Naive thymus-derived CD8-positive, alpha-beta T cell (primary cell): ENCODE measurements around the gene HOXA6. TPM values are rescaled to one million over a fixed set of nuclear protein-coding genes. Genes with fewer than 3 reads are reported as not detected.

Experiments used
- ATAC-seq, 2 donors: fragments of 150-1000 bp; cut with Tn5 transposase in 1 of 2; sonication (Bioruptor Pico), chemical (Tn5 transposase) in 1 of 2; 1 replicate in 1 of 2; 2 replicates in 1 of 2; pipeline ENCODE4 v1.10.0; 2021; ENCODE audit warnings: mild to moderate bottlenecking in 2 of 2, moderate library complexity in 2 of 2
- POLR2A ChIA-PET: fragments of 350-600 bp; sonication (Branson Sonifier 250); formaldehyde crosslinking; loops from one replicate; lab custom pipeline; 2021; ENCODE audit warnings: antibody characterized with exemption; lab: Charles Lee
- DNase-seq, 10 donors: peaks; one replicate each; pipeline versions ENCODE4 v3.0.0 to v3.0.0-alpha.2; 2020 to 2022
- H3K27ac Mint-ChIP-seq, 10 donors: one replicate each; pipeline ENCODE4 v1.8.0; 2020 to 2022; ENCODE audit warnings: mild to moderate bottlenecking in 10 of 10, mixed read lengths in 10 of 10, moderate library complexity in 4 of 10, inconsistent platforms in 1 of 10
- H3K27me3 Mint-ChIP-seq, 5 donors: one replicate each; pipeline ENCODE4 v1.8.0; 2021 to 2022; ENCODE audit warnings: mixed read lengths in 5 of 5
- H3K36me3 Mint-ChIP-seq, 3 donors: one replicate each; pipeline ENCODE4 v1.8.0; 2020 to 2022; ENCODE audit warnings: mixed read lengths in 3 of 3, mild to moderate bottlenecking in 2 of 3, inconsistent platforms in 1 of 3
- H3K4me1 Mint-ChIP-seq, 4 donors: one replicate each; pipeline ENCODE4 v1.8.0; 2021 to 2022; ENCODE audit warnings: mixed read lengths in 4 of 4
- H3K4me3 Mint-ChIP-seq, 10 donors: one replicate each; pipeline ENCODE4 v1.8.0; 2020 to 2022; ENCODE audit warnings: mild to moderate bottlenecking in 10 of 10, mixed read lengths in 10 of 10, moderate library complexity in 6 of 10, inconsistent platforms in 1 of 10
- H3K9me3 Mint-ChIP-seq, 9 donors: one replicate each; pipeline ENCODE4 v1.8.0; 2020 to 2022; ENCODE audit warnings: mixed read lengths in 9 of 9, mild to moderate bottlenecking in 3 of 9, inconsistent platforms in 1 of 9, moderate library complexity in 1 of 9
- polyA plus RNA-seq, 3 donors: library from polyadenylated mRNA; unstranded; fragments of 300-500 nt; fragmentation: Illumina TruSeq; gene quantifications; one replicate each; pipeline ENCODE4 v1.2.3, GENCODE V29; 2021
- total RNA-seq, 8 experiments: library from RNA in 2 of 8; stranded (reverse) in 2 of 8; gene quantifications; one replicate each; pipeline ENCODE4 v1.2.3 and lab custom pipeline; 2021 to 2026

HOXA6 gene
- total RNA-seq (not detected), polyA plus RNA-seq (not detected), total RNA-seq (lab: John Stamatoyannopoulos, UW) (0 reads per million in 6 experiments)

DNA sequence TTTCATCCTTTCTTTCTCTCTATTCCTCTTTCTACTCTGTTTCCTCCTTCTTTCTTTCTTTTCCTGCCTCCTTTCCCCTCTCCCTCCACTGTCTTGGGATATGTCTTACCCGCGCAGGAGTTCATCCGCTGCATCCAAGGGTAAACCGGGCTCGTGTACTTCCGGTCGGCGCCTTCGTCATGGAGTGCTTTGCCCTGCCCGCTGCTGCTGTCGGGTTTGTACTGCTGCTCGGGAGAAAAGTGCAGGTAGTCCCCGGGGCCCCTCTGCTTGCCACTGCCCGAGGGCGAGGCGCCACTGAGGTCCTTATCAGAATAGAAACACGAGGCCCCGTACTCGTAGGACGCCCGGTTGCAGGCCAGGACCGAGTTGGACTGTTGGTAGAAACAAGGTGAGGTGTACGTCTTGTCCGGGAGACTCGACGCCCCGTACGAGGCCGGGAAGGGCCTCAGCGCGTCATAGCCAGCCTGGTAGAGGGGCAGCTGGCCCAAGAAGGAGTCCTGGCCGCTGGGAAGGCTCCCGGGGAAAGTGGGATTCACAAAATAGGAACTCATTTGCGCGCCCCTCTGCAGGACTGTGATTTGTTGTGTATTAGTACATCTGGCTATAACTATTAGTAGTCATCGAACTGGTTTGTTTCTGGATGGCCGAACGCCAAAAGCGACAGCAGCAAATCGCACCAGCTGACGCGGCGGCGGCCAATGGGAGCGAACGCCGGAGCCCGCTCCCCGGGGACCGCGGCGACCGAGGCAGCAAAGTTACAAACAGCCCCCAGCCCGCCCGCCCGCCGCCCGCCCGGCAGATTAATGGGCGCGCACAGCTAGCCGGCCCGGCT is at the start of gene HOXA6:
Gene HOXA6, minus strand, starts transcription at position 576 of the 832 bp plus-strand sequence. Its CDS starts 25 bp downstream, at position 551.
- DNase-seq (peak in 1 of 10 donors; percentile 27), ATAC-seq (no peak)
- Mint-ChIP-seq H3K27ac (peak within 1 kb of the TSS in 2 of 10 donors; percentile 43 to 69), H3K9me3 (peaks cover 0 to 2% (median 0%) of the 10 kb centered on the region in 9 donors), H3K36me3 (no peaks in the 10 kb centered on the region), H3K4me3 (peak within 1 kb of the TSS; percentile 47 to 84 (median 76)), H3K4me1 (peaks cover 23 to 38% (median 32%) of the 10 kb centered on the region in 4 donors), H3K27me3 (peaks cover 41 to 83% (median 61%) of the 10 kb centered on the region in 5 donors)
- POLR2A ChIA-PET = interaction anchor here (0.6 kb wide), 1 partner anchor 516 kb away, joined by 5 read pairs; no protein-coding TSS in a partner anchor

DNA sequence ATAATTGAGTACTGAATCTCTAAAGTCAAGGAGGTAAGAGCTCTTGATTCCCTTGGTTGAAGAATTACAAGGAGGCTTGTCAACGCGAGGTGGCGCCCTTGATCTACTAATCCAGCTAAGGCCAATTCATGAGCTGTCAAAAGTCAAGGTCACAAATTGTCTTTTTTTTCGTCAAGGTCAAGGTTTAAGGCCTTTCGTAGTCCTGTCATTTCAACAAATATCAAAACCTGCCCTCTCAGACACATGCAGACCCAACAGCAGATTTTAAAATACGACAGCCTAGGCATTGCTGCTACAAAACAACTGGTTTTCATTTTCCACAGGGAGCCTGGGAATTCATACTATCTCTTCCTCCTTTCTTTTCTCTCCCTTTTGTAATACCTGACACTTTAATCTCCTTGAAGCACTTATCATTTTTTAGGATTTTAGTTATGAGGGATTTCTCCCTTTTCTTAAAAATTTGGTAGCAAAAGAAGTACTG is 48.8 kb upstream of the HOXA6 start:
- H3K4me1 Mint-ChIP-seq = peaks cover 12 to 43% (median 36%) of the 10 kb centered on the region in 4 donors
- no peak overlapping the region for H3K4me3 Mint-ChIP-seq
- DNase-seq (peak; percentile 68 to 92 (median 78)), ATAC-seq (peak in 1 of 2 donors; percentile 43)
- H3K9me3 Mint-ChIP-seq = peaks cover 0 to 9% (median 0%) of the 10 kb centered on the region in 9 donors
- peaks cover 0 to 5% (median 3%) of the 10 kb centered on the region in 3 donors for H3K36me3 Mint-ChIP-seq
- peaks cover 58 to 99% (median 67%) of the 10 kb centered on the region in 5 donors for H3K27me3 Mint-ChIP-seq
- no peak overlapping the region for H3K27ac Mint-ChIP-seq
- POLR2A ChIA-PET = interaction anchor here (1.5 kb wide), 1 partner anchor 823 kb away, joined by 4 read pairs; no protein-coding TSS in a partner anchor

DNA sequence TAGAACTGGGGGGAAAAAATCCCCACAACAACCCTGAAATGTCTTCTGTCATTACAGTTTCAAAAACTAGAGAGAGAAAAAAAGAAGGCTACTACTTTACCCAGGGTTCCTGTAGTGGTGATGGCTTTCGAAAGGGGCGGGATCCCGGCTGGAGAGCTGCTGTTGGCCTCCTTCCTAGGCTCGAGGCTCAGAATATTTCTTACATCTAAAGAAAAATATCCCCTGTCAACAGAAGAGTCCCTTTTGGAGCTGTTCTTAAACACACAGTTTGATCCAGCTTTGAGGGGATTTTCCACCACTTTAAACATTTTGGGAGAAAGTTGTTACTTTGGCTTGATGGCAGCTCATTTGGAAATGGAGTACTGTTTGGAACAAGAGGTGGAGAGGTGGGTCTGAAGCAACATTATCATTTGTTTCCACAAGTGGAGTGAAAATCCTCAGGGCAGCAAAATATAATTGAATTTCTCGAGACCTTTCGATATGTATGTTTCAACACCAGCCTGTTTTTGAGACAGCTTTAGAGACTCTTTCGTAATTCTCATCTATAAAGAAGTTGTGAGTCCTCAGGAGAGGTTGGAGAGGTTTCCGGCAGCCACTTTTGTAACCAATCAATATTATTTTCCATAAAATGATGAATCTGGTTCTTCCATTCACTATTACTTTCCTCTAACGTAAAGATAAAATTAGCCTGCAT is 47.3 kb upstream of the HOXA6 start:
- no peak for ATAC-seq
- Mint-ChIP-seq H3K36me3 (peaks cover 2 to 5% (median 3%) of the 10 kb centered on the region in 3 donors), H3K27ac (no peak overlapping the region), H3K9me3 (peaks cover 0 to 9% (median 0%) of the 10 kb centered on the region in 9 donors), H3K4me3 (no peak overlapping the region), H3K27me3 (peaks cover 60 to 99% (median 72%) of the 10 kb centered on the region in 5 donors), H3K4me1 (peaks cover 5 to 36% (median 28%) of the 10 kb centered on the region in 4 donors)
- POLR2A ChIA-PET = interaction anchor here (1.5 kb wide), 1 partner anchor 825 kb away, joined by 4 read pairs; no protein-coding TSS in a partner anchor
- DNase-seq = no peak

DNA sequence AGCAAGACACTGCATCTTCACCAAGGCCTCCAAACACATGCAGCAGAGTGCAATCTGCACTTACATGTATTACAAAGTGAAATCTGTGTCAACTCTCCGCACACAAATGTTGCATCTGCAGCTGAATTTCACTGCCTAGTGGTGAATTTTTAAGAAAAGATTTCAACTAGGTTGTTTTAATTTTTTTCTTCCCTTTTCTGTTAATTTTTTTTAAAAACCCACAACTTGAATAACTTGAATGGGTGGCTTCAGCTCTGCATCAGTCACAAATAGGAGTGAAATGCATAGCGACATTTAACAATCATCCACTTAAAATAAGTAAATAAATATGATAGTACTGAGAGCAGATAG is 46.4 kb upstream of the HOXA6 start:
- DNase-seq (no peak), ATAC-seq (no peak)
- H3K36me3 Mint-ChIP-seq = peaks cover 2 to 5% (median 5%) of the 10 kb centered on the region in 3 donors
- H3K27ac Mint-ChIP-seq = no peak overlapping the region
- peaks cover 67 to 99% (median 77%) of the 10 kb centered on the region in 5 donors for H3K27me3 Mint-ChIP-seq
- H3K9me3 Mint-ChIP-seq = peaks cover 0 to 9% (median 0%) of the 10 kb centered on the region in 9 donors
- POLR2A ChIA-PET = no interaction called here
- peaks cover 10 to 40% (median 32%) of the 10 kb centered on the region in 4 donors for H3K4me1 Mint-ChIP-seq
- peak overlapping the region in 8 of 10 donors; percentile 28 to 83 (median 46) for H3K4me3 Mint-ChIP-seq

DNA sequence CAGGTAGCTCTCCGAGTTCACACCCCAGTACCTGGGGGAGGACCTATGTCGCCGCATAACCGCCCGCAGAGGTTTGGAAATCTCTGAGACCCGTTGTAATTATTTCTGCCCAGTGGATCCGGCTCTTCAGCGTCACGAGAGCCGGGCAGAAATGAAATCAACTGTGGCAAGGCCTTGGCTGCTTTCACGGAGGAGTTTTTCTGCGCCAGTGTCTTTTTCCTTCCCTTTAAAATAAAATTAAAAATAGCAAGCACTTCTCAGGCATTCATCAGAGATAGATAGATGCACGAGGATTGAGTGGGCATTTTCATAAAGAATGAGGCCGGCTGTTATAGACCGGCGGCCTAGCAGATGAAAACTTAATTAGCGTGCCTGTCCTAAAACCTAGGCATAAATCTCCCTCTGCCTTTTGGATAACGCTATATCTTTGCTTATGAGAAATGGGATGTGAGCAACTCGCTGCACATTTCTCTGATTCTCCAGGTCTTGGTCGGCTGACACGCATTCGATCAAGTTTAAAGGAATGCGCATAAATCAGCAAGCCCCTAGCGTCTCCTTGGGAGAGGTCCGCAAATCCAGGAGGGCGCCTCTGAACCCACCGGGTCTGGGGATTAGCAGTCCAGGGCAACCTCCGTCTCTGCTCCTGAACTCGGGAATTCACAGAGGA is 45.9 kb upstream of the HOXA6 start:
- Mint-ChIP-seq H3K9me3 (peaks cover 0 to 8% (median 0%) of the 10 kb centered on the region in 9 donors), H3K36me3 (peaks cover 2 to 6% (median 5%) of the 10 kb centered on the region in 3 donors), H3K27ac (no peak overlapping the region), H3K4me3 (peak overlapping the region; percentile 28 to 83 (median 48)), H3K4me1 (peaks cover 12 to 41% (median 34%) of the 10 kb centered on the region in 4 donors), H3K27me3 (peaks cover 66 to 99% (median 78%) of the 10 kb centered on the region in 5 donors)
- no peak for ATAC-seq
- DNase-seq = peak in 1 of 10 donors; percentile 12
- POLR2A ChIA-PET = interaction anchor here (0.6 to 1.4 kb wide), 2 partner anchors 21 to 728 kb away, joined by 3 to 4 read pairs; no protein-coding TSS in a partner anchor

DNA sequence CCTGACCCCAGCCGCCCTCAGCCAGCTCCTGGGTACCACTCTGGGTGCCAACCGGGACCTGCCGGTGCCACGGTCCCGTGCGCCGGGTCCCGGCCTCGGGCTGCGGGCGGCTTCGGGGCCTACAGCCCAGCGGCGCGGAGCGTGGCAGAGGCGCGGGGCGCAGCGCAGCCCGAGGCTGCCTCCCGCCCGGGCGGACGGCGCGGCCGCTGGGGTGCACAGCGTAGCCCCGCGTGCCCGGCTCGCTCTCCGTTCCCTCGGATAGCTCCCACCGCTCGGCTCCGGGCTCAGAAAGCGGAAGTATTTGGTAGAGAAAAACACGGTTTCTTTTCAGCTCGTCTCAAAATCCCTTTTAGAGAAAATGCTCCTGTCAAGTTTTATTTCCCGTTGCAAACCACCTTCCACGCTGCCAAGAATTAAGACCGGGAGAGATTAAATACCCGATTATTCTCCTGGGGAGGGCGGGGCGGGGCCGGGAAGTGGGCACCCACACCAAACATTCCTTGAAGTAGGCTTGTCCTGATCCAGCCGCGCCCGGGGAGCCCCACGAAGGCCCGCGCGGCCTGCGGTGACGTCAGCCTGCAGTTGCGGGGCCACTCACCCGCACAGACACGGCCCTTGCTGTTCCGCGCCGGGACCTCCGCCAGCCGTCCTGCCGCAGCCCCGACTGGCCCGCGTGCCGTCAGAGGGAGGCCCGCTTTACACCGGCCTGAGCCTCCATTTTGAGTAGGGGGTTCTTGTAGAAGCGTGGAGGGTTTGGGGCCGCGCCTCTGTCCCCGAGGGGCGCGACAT is 45.2 kb upstream of the HOXA6 start:
- Mint-ChIP-seq H3K27ac (peak overlapping the region in 1 of 10 donors; percentile 65), H3K4me1 (peaks cover 18 to 41% (median 36%) of the 10 kb centered on the region in 4 donors)
- DNase-seq = no peak

DNA sequence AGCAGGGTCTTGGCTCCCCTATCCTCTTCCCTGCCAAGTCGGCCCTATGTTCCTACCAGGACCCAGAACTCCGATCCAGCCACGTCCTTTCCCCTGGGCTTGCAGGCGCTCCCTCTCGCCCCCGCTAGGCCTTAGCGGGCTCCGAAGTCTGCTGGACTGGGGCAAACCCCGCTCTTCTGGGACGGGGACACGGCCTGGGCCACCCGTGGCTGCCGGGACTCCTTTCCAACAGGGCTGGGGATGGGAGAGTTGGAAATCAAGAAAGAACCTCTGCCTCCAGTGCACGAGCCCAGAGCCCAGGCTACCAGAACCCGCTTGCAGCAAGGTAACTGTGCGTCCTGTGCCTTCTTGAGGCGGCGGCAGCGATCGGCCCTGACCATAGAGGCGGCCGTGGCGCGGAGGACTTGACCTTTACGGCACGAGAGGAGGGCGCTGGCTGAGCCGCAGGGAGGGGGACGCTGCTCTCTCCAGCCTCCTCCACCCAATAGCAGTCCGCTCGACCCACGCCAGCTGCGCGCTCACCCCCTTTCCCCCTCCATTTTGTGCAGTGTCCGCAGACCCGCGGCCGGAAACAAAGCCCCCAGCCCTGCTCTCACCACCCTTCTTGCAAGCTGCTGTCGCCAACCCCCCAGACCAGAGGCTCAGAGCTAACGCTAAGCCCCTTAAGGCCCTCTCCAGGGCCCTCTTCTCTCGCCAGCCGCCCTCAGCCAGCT is 44.4 kb upstream of the HOXA6 start:
- POLR2A ChIA-PET = interaction anchor here (0.6 to 1.4 kb wide), 2 partner anchors 19 to 541 kb away, joined by 4 read pairs; no protein-coding TSS in a partner anchor
- Mint-ChIP-seq H3K27me3 (peaks cover 67 to 99% (median 78%) of the 10 kb centered on the region in 5 donors), H3K36me3 (peaks cover 0 to 6% (median 2%) of the 10 kb centered on the region in 3 donors), H3K9me3 (peaks cover 0 to 4% (median 0%) of the 10 kb centered on the region in 9 donors), H3K4me1 (peaks cover 19 to 49% (median 41%) of the 10 kb centered on the region in 4 donors), H3K27ac (peak overlapping the region in 1 of 10 donors; percentile 52), H3K4me3 (peak overlapping the region; percentile 34 to 82 (median 67))
- ATAC-seq (peak in 1 of 2 donors; percentile 13), DNase-seq (no peak)

More for the DNA sequence above, 45.2 kb upstream of the HOXA6 start:
- Mint-ChIP-seq H3K36me3 (peaks cover 2 to 6% (median 5%) of the 10 kb centered on the region in 3 donors), H3K9me3 (peaks cover 0 to 8% (median 0%) of the 10 kb centered on the region in 9 donors), H3K27me3 (peaks cover 67 to 99% (median 78%) of the 10 kb centered on the region in 5 donors), H3K4me3 (peak overlapping the region; percentile 49 to 83 (median 74))
- POLR2A ChIA-PET = interaction anchor here (0.6 to 1.4 kb wide), 3 partner anchors 20 to 729 kb away, joined by 3 to 4 read pairs (median 4); no protein-coding TSS in a partner anchor
- peak; percentile 57 to 61 for ATAC-seq

DNA sequence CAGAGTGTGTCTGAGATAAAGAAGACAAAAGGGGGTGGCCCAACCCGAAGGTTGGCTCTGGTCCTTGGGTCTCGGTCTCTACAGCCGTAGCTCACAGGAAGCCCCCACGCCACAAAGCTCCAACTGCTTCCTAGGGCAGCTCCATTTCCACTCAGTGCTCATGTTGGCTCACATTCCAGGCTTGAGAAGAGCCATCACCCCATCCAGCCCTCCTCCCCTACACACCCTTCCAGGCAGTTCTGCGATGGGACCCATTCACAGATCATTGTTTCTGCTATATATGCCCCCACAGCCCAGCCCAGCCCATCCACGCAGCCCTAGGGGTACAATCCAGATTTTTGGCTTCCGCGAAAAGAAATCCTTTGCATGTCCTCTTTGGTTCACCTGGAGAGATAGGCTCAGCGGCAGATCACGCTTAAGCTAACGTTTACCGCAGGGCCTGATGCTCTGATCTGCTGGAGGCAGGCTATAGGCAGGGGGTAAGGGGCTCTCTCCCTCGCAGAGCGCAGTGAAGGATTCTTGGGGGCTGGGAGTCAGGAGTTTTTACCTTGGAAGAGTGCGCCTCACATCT is 43.7 kb upstream of the HOXA6 start:
- peaks cover 19 to 52% (median 43%) of the 10 kb centered on the region in 4 donors for H3K4me1 Mint-ChIP-seq
- POLR2A ChIA-PET = interaction anchor here (1.1 to 1.6 kb wide), 2 partner anchors 8 to 34 kb away, joined by 3 to 5 read pairs; partner anchors contain the start of genes HOXA13 and HOXA7
- H3K27ac Mint-ChIP-seq = peak overlapping the region in 1 of 10 donors; percentile 72
- H3K4me3 Mint-ChIP-seq = peak overlapping the region in 6 of 10 donors; percentile 1 to 66 (median 32)
- DNase-seq (no peak), ATAC-seq (no peak)
- peaks cover 68 to 99% (median 79%) of the 10 kb centered on the region in 5 donors for H3K27me3 Mint-ChIP-seq
- peaks cover 0 to 4% (median 0%) of the 10 kb centered on the region in 9 donors for H3K9me3 Mint-ChIP-seq
- peaks cover 0 to 6% (median 2%) of the 10 kb centered on the region in 3 donors for H3K36me3 Mint-ChIP-seq

DNA sequence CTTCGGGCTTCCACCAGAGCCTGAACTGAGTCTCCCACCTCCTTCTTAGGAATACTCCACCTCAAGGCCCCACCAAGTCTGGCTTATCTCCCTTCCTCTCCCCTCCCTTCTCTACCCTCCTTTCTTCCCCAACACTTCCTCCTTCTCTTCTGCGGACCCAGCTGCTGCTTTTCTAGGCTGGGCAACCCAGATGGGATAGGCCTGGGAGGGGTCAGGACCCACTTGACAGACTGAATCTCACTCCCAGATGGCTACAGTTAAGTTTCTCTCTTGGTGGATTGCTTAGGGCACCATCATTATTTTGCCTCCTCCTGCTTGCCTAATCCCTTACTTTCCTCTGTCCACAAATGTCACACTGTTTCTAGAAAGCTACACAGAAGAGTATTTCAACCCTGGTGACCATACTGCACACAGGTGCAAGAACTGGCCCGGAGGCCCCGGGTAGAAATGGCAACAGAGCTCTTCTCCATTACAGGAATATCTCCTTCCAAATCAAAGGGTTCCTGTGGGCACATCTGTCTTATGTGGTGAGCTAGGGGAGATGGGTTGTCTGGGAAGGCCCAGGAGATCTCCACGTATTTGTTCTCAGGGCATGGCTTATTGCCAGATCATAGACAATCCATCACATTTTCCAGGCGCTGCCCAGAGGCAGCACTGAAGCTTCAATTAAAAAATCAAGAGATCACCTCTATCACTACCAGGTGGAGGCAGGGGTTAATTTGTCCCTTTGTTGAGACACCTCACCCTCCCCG is 42.6 kb upstream of the HOXA6 start:
- H3K27ac Mint-ChIP-seq = peak overlapping the region in 5 of 10 donors; percentile 6 to 81 (median 44)
- ATAC-seq = no peak
- peaks cover 0 to 9% (median 2%) of the 10 kb centered on the region in 3 donors for H3K36me3 Mint-ChIP-seq
- peak overlapping the region in 6 of 10 donors; percentile 12 to 88 (median 56) for H3K4me3 Mint-ChIP-seq
- peaks cover 26 to 63% (median 54%) of the 10 kb centered on the region in 4 donors for H3K4me1 Mint-ChIP-seq
- POLR2A ChIA-PET = interaction anchor here (1.1 to 1.6 kb wide), 2 partner anchors 10 to 33 kb away, joined by 3 to 5 read pairs; partner anchors contain the start of genes HOXA13 and HOXA7
- H3K27me3 Mint-ChIP-seq = peaks cover 69 to 99% (median 82%) of the 10 kb centered on the region in 5 donors
- DNase-seq = no peak
- peaks cover 0 to 4% (median 0%) of the 10 kb centered on the region in 9 donors for H3K9me3 Mint-ChIP-seq
